Adrenal gland (tissue), 5 donors: Measurements from ENCODE around the gene ZNF618.

Experiments
- POLR2A ChIP-seq, 2 donors: fragments of 450-650 bp; IDR thresholded peaks; one replicate each; pipeline ENCODE4 v1.6.1; 2017; ENCODE audit warnings: antibody characterized with exemption in 2 of 2, mild to moderate bottlenecking in 2 of 2, moderate library complexity in 1 of 2
- TF ChIP-seq, protein P1 (sequence below), 6 experiments: fragments of 450-650 bp in 4 of 6; fragments of 200-600 bp in 2 of 6; sonication (generic) in 1 of 6; IDR thresholded peaks; 1 replicate in 5 of 6; 2 replicates in 1 of 6; pipeline versions ENCODE4 v1.5.1 to v1.8.0; 2016 to 2021; ENCODE audit warnings: antibody characterized with exemption in 6 of 6, mild to moderate bottlenecking in 2 of 6, moderate library complexity in 1 of 6
- donor health status: DM: no; HTN: no; CAD: no.

DNA sequence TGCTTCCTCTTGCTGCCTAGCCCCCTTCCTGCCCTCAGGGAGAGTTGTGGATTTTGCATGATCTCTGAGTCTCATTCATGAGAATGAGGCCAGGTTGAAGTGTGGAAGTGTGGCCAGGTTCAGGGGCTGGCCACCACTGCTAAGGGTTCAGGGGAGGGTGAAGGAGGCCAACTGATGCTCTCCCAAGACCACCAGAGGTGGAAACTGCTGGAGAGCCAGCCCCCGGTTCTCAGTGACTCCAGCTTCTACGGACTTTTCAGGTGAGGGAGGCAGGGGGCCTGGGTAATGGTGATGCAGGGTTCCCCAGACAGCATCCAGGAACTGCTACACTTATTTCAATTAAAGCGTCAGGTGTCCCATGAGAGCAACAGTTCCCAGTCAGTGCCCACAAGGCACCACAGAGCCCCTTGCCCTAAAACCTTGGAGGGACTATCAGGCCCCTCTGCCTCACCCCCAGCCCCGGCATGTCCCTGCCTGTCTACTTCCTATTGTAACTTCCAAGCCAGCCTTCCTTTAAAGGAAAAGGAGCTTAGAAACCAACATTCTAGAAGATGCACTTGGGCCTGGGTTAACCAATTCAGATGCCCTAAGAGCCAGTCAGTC is 151.9 kb downstream of the ZNF618 start:
- TF ChIP-seq, protein P1, sequence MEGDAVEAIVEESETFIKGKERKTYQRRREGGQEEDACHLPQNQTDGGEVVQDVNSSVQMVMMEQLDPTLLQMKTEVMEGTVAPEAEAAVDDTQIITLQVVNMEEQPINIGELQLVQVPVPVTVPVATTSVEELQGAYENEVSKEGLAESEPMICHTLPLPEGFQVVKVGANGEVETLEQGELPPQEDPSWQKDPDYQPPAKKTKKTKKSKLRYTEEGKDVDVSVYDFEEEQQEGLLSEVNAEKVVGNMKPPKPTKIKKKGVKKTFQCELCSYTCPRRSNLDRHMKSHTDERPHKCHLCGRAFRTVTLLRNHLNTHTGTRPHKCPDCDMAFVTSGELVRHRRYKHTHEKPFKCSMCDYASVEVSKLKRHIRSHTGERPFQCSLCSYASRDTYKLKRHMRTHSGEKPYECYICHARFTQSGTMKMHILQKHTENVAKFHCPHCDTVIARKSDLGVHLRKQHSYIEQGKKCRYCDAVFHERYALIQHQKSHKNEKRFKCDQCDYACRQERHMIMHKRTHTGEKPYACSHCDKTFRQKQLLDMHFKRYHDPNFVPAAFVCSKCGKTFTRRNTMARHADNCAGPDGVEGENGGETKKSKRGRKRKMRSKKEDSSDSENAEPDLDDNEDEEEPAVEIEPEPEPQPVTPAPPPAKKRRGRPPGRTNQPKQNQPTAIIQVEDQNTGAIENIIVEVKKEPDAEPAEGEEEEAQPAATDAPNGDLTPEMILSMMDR (IDR thresholded peaks at IDR 0.05): no peak
- TF ChIP-seq POLR2A (IDR thresholded peaks at IDR 0.05): no peak
